T follicular helper cell (primary cell): ENCODE measurements around the gene RFX7.

Source experiments
- DNase-seq: peaks from one replicate; pipeline ENCODE4 v3.0.0-alpha.2; 2020; ENCODE audit warnings: low read depth

The RFX7 gene

DNA sequence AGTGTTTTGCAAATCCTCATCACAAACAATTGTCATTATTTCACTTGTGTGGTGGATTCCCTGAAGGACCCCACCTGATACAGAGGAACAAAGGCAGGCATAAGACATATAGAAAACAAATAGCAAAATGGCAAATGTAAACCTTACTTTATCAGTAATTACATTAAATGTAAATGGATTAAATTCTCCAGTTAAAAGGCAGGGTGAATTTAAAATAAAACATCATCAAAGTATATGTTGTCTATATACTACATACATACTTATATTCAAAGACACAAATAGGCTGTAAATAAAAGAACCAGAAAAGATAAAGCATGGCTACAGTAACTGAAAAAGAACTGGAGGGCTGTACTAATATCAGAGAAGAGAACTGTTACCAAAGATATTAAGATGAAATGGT is 117.3 kb downstream of the RFX7 start:
- no peak for DNase-seq

- DNase-seq = no peak
Observed at GRCh38 chr15:56124391-56124790, 119.3 kb downstream of the RFX7 start.

DNA sequence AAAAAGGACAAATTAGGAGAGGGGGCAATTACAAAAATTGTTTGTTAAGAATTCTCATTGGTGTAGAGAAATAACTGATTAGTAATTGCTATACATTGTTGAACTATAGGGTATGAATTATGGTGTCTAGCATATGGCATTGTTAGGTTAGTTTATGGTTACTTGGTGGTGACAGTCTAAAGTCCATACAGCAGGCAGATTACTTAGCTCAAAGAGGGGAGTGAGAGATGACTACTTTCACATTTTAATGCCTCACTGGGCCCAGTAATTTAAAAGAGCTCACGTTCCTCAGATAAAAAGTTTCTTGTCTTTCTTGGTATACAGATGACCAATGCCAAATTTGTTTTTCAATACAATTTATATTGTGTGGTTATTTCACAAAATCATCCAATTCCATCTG is 137.8 kb downstream of the RFX7 start:
- no peak for DNase-seq

- DNase-seq = no peak
Observed at GRCh38 chr15:56102441-56102840, 141.2 kb downstream of the RFX7 start.

- no peak for DNase-seq
Observed at GRCh38 chr15:56099311-56099710, 144.4 kb downstream of the RFX7 start.

DNA sequence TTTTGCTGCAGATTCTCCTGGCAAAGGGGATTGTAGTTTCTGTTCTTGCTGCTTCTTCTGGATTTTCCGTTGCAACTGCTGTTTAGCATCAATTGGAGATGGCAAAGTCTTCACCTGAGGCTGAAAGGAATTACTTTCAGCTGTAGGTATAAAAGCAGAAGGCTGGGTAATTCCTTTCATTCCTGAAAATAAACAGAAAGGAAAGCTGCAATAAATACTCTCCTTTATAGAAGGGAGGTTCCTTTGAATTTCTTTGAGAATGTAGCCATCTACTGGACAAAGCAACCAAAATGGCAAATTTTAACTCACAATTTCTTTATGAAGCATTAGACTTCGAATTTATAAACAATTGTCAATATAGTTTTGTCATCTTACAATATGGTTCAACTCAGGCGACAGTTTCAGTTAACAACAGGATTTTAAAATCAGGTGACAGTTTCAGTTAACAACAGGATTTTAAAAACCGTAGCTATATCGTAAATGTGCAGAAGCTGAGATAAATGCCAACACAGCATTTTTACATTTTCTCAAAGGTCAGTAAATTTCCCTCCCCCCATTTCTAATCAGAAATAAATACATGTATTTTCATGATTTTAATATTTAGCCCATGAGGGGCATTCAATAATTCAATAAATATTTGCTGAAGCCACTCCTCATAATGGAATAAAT is 145.3 kb downstream of the RFX7 start:
- no peak for DNase-seq

- DNase-seq = no peak
Observed at GRCh38 chr15:56095406-56095805, 148.3 kb downstream of the RFX7 start.

DNA sequence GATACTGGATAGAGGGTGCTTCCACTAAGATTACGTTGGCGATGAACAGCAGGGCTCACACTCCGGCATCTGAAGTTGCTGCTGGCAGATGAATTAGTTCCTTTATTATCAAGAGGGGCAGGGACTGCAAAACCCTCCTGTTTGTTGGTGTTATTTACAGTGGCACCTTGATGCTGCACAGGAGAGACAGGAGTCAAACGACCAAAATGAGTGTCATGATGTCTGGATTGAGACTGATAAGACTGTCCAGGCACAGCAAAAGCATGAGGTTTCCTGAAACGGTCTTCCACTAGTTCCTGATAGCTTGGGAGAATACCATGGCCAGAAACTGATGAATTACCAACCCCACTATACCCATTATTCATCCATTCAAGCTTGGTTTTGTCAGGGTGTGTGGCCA is 149.5 kb downstream of the RFX7 start:
- no peak for DNase-seq

DNA sequence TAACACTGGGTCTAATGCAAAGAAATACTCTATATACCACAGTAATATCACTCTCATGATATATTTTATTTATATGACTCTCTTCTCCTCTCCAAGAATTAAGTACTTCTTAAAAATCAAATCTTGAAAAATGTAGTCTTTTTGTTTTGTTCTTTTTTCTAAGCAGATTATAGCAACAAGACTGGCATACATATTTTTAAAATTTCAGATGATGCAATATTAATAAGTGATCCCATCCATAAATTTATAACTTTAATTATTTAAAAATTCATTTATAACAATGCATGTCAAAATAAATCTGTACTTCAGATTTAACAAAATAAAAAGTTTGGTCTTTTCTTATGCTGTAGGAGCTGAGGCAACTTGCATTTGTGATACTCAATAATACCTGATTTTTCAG is 155.3 kb downstream of the RFX7 start:
- DNase-seq = no peak

GRCh38 chr15:56086566-56086965 is 157.1 kb downstream of the RFX7 start:
- DNase-seq = no peak

DNA sequence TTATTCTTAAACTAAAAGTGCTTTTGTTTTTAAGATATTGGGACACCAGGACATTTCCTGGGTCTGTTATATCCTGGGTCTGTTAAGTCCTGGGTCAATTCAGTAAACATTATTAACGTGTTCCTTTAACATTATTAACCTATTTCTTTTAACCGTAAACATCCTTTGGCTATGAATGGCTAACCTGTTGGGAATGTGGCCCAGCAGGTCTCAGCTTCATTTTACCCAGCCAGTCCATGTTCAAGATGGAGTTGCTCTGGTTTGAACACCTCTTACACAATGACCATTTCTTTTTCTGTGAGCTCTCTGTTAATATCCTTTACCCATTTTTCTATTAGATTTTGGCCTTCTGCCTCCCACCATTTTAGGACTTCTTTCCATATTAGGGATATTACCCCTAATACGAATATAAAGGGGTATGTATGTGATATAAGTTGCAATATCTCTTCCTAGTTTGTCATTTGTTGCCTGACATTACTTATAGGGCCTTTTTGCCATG is 161.4 kb downstream of the RFX7 start:
- DNase-seq = no peak

- no peak for DNase-seq
Observed at GRCh38 chr15:56077081-56077480, 166.6 kb downstream of the RFX7 start.

DNA sequence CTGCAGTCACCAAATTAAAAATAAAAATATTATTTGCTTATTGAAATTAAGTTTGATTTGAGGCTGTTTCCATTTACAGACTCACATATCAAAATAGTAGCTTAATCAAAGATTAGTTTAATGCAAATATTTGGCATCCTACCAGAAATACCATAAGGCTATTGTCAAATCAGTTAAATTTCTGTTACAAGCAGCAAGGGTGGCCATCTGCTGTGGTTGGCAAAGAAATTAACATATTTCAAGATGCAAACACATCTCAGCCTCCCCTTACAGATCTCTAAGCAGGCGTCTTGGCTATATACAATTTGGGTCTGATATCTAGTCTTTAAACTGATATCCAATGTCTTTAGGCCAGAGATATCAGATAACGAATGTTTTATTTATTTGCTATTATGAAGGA is 167.0 kb downstream of the RFX7 start:
- DNase-seq = no peak

DNA sequence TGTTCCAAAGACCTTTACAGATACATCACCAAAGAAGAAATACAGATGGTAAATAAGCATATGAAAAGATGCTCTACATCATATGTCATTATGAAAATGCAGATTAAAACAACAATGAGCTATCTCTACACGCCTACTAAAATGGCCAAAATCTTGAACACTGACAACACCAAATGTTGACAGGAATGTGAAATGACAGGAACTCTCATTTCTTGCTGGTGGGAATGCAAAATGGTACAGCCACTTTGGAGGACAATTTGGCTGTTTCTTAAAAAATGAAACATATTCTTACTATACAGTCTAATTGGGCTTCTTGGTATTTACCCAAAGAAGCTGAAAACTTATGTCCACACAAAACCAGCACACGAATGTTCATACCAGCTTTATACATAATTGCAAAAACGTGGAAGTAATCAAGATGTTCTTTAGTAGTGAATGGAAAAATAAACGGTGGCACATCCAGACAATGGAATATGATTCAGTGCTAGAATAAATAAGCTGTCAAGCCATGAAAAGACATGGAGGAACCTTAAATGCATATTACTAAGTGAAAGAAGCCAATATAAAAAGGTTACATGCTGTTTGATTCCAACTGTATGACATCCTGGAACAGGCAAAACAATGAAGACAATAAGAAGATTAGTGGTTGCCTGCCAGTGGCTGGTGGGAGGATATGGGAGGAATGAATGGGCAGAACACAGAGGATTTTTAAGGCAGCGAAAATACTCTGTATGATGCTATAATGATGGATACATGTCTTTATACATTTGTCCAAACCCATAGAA is 169.0 kb downstream of the RFX7 start:
- no peak for DNase-seq

DNA sequence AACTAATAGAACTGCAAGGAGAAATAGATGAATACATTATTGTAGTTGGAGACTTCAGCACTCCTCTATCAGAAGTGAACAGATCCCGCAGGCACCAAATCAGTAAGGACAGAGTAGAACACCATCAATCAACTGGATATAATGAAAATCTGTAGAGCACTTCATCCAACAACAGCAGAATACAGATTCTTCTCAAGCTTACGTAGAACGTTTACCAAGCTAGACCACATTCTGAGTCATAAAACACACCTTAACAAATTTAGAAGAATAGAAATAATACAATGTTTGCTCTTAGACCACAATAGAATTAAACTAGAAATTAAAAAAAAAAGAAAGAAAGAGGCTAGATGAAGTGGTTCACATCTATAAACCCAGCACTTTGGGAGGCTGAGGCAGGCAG is 179.5 kb downstream of the RFX7 start:
- DNase-seq = no peak

- DNase-seq = no peak
Observed at GRCh38 chr15:56059716-56060115, 184.0 kb downstream of the RFX7 start.

GRCh38 chr15:56058986-56059385 is 184.7 kb downstream of the RFX7 start:
- no peak for DNase-seq

DNA sequence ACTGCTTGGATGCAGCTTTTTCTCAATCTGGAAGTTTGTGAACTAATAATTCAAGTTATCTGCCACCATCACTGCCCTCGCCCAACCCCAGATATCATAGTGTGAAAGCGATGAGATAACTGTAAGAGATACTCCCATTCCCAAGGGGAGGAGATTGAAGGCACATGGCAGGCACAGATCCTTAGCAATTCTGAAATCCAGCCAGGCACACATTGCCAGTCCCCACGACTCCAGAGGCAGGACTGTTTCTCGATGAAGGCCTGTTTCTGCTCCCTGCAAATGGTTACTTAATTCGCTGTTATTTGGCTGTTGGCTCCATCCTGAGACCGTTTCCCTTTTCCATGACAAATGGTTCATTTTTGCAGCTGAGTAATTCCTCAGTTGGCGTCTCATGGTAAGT is 187.1 kb downstream of the RFX7 start:
- DNase-seq = no peak

GRCh38 chr15:56053046-56053400 is 190.7 kb downstream of the RFX7 start:
- no peak for DNase-seq

DNA sequence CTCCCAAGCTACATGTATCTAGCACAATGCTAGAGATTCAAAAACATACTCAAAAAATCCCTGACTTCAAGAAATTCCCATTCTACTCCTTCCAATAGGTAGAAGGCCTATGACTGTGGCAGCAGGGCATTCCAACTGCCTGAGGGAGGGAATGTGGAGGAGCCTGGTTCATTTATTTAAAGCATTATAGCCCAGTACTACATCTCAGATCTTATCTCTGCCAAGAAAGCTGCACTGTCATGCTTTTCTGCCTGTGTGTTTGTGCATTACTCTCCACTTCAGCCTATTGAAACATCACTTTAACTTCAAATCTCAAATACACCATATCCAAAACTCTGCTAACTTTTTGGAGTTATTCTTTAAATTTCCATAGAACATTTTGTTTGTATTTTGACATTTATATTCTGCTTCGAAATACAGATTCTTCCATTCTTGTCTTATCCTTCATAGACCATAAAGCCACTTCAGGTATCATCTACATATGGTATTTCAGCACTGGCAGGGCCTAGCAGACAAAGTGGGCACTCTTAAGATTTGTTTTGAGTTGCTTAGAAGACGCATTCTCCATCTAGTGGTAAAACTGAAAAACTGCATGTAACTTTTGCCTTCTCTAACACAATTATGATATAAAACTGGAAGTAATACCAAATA is 191.2 kb downstream of the RFX7 start:
- no peak for DNase-seq

DNA sequence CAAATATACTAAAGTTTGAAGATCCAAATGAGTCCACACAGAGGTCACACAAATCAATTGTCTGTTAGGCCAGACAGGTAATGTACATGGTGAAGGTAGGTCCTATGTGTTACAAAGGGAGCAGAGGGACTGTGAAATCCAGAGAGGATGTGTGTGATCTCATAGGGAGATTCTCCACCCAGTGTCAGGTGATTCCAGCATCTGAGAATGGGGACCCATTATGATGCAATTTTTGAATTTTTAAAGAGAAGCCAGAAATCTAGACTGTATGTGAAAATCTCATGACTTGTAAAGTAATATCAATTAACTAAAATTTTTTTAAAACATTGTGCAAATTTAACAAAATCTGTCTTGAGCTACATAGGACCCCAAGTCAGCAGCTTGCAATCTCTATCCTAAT is 192.0 kb downstream of the RFX7 start:
- DNase-seq = no peak

DNA sequence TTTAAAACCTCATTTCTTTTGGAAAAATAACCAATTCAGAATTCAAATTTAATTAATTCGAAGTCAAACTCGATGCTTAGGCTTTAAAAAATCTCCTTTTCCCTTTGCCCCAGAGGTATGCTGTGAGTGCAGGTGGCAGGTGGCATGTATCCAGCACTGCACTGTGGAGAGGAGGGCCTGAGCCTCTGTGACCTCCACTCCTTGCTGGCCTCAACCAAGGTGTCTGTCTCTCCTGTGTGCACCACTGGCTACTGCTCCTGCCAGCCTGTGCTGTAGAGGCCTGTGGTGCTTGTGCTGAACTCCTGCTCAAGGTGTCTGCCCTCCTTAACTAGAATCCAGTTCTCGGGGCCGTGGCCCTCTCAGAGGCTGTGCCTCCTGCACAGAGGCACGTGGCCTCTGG is 194.1 kb downstream of the RFX7 start:
- no peak for DNase-seq

DNA sequence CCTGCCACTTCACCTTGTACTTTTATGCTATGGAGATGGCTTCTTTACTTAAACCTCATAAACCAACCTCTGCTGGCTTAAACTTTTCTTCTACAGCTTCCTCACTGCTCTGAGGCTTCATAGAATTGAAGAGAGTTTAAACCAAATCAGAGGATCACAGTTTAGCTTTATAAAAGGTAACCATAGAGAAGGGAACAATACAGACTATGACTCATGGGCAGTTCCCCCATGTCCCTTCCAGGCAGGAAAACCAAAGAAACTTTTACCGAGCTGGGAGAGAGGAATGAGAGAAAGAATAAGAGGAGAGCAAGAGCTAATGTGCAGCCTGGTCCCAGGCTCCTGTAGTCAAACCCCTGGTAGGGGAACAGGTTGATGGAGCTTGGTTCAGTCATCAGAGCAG is 196.3 kb downstream of the RFX7 start:
- no peak for DNase-seq
